ENCODE results near the gene CLEC1A. TPM values are rescaled to one million over a fixed set of nuclear protein-coding genes. Genes with fewer than 3 reads are reported as not detected.

Gene CLEC1A
- total and polyA plus RNA-seq, 10 donors, result 1.5 to 12.4 (median 7.4) TPM

DNA sequence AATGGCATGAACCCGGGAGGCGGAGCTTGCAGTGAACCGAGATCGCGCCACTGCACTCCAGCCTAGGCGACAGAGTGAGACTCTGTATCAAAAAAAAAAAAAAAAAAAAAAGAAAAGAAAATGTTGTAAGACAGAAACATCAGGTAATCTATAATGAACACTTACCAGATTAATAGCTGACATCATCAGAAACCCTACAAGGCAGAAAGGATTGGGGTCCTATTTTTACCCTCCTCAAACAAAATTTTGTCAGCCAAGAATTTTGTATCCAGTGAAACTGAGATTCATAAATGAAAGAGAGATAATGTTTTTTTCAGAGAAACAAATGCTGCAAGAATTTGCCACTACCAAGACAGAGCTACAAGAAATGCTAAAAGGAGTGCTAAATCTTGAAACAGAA, 14.1 kb downstream of the CLEC1A start:
- DNase-seq, result no peak
- Histone ChIP-seq H3K9me3 (peaks cover 0 to 22% (median 16%) of the 10 kb centered on the region in 8 donors), H3K27me3 (replicated peaks in 1 of 7) (peaks cover 0 to 6% (median 0%) of the 10 kb centered on the region in 7 donors), H3K4me3 (no peak overlapping the region), H3K36me3 (peaks cover 0 to 4% (median 0%) of the 10 kb centered on the region in 6 donors), H3K27ac (no peak overlapping the region), H3K4me1 (peaks cover 0 to 29% (median 5%) of the 10 kb centered on the region in 6 donors)
- WGBS, 5 donors, result 80 to 95% (median 90%) methylated on average over 5 to 6 of the region's 6 CpGs
- no peak for TF ChIP-seq POLR2AphosphoS5 (IDR thresholded peaks at IDR 0.05)
- no peak for TF ChIP-seq POLR2A (IDR thresholded peaks at IDR 0.05)
- intact Hi-C loops (cut with DNase I; ENCODE audit: low total_unique reads), result no loop called here

DNA sequence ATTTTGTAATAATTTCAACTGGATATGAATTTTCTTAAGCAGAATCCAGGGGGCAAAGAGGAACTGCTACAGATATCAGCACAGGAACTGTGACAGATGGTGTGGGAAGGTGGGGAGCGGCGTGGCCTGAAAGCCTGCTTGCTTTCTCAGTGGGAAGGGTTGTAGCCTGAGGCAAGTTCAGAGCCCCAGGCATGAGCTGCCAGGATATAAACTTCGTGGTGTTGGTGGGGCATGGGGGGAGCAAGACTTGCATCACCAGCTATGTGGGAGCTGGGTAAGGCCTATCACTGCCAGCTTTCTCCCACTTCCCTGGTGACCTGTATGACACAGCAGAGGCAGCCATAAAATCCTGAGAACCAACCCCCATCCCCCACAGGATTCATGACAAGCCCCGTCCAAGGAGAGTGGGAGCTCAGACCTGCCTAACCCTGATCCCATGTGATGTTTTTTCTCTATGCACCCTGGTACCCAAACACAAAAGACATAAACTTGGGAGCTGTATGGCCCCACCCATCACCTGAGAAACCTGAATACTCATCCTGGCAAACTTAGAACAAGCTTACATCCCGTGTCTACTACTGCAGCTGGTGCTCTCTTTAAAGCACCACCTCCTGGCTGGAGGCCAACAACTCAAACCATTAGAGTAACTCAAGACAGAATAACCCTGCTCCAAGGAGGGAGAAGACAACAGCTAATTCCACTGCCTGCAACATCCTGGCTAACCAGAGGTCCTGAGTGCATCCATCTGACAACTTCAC, 16.5 kb downstream of the CLEC1A start:
- peaks cover 0 to 22% (median 16%) of the 10 kb centered on the region in 8 donors for H3K9me3 ChIP-seq
- peaks cover 0 to 6% (median 0%) of the 10 kb centered on the region in 7 donors for H3K27me3 ChIP-seq (replicated peaks in 1 of 7)
- intact Hi-C loops (cut with DNase I; ENCODE audit: low total_unique reads), result no loop called here
- no peak overlapping the region for H3K4me3 ChIP-seq
- H3K27ac ChIP-seq, result no peak overlapping the region
- H3K4me1 ChIP-seq, result peaks cover 0 to 15% (median 0%) of the 10 kb centered on the region in 6 donors
- TF ChIP-seq POLR2AphosphoS5 (IDR thresholded peaks at IDR 0.05) (no peak), POLR2A (IDR thresholded peaks at IDR 0.05) (no peak)
- TF ChIP-seq, protein P1, sequence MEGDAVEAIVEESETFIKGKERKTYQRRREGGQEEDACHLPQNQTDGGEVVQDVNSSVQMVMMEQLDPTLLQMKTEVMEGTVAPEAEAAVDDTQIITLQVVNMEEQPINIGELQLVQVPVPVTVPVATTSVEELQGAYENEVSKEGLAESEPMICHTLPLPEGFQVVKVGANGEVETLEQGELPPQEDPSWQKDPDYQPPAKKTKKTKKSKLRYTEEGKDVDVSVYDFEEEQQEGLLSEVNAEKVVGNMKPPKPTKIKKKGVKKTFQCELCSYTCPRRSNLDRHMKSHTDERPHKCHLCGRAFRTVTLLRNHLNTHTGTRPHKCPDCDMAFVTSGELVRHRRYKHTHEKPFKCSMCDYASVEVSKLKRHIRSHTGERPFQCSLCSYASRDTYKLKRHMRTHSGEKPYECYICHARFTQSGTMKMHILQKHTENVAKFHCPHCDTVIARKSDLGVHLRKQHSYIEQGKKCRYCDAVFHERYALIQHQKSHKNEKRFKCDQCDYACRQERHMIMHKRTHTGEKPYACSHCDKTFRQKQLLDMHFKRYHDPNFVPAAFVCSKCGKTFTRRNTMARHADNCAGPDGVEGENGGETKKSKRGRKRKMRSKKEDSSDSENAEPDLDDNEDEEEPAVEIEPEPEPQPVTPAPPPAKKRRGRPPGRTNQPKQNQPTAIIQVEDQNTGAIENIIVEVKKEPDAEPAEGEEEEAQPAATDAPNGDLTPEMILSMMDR (IDR thresholded peaks at IDR 0.05 in 8 of 11, conservative IDR thresholded peaks at IDR 0.05 in 3 of 11), result no peak
- no peak for DNase-seq
- H3K36me3 ChIP-seq, result peaks cover 0 to 10% (median 0%) of the 10 kb centered on the region in 6 donors
- WGBS, 5 donors, result 43 to 63% (median 54%) methylated on average over 5 of the region's 5 CpGs

DNA sequence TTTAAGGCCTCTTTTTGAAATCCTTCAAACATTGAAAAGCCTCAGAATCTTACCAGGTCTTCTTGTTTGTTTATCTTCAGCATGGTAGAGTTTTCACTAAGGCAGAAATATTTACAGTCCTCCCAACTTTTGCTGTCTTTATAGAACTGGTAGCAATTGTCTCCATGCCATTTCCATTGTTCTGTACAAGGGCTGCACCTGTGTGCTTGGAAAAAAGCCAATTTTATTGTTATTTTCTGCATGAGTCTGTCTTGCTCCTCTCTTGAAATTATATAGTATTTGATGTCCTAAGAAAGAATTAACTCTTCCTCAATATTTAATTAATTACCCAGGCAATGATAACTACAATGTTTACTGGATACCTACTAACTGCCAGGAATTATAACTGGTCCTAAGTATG, 23.3 kb downstream of the CLEC1A start:
- Histone ChIP-seq H3K27ac (no peak overlapping the region), H3K4me3 (no peak overlapping the region), H3K4me1 (peaks cover 0 to 11% (median 0%) of the 10 kb centered on the region in 6 donors), H3K36me3 (peaks cover 0 to 27% (median 0%) of the 10 kb centered on the region in 6 donors), H3K27me3 (replicated peaks in 1 of 7) (no peaks in the 10 kb centered on the region), H3K9me3 (no peaks in the 10 kb centered on the region)
- no peak for DNase-seq
- no peak for TF ChIP-seq POLR2AphosphoS5 (IDR thresholded peaks at IDR 0.05)
- TF ChIP-seq POLR2A (IDR thresholded peaks at IDR 0.05), result no peak
- TF ChIP-seq, protein P1 (IDR thresholded peaks at IDR 0.05 in 8 of 11, conservative IDR thresholded peaks at IDR 0.05 in 3 of 11), result no peak
- intact Hi-C loops (cut with DNase I; ENCODE audit: low total_unique reads), result no loop called here

DNA sequence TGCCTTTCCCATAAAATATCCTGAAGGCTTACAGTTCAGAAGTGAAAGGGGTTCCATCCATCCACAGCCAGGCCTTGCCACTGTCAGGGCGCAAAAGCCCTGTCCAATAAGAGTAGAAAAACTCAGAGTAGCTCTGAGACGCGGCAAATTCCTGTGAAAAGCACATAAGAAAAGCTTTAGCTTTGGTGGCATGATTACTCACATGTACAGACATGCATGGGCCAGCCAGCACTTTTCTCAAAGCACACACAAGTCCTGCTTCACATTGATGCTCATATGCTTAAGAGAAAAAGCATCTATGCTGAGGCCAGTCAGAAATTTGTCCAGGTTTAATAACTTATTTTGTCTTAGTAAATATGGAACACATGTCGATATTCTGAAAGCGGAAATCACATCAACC, 25.5 kb downstream of the CLEC1A start:
- DNase-seq, result no peak
- Histone ChIP-seq H3K9me3 (no peaks in the 10 kb centered on the region), H3K36me3 (peaks cover 0 to 18% (median 0%) of the 10 kb centered on the region in 6 donors), H3K4me1 (peaks cover 6 to 26% (median 16%) of the 10 kb centered on the region in 6 donors), H3K27ac (no peak overlapping the region), H3K4me3 (no peak overlapping the region), H3K27me3 (replicated peaks in 1 of 7) (no peaks in the 10 kb centered on the region)
- intact Hi-C loops (cut with DNase I; ENCODE audit: low total_unique reads), result no loop called here
- 92 to 97% (median 96%) methylated on average over 5 of the region's 5 CpGs for WGBS, 5 donors
- TF ChIP-seq POLR2AphosphoS5 (IDR thresholded peaks at IDR 0.05), result no peak
- TF ChIP-seq POLR2A (IDR thresholded peaks at IDR 0.05), result no peak
- TF ChIP-seq, protein P1 (IDR thresholded peaks at IDR 0.05 in 8 of 11, conservative IDR thresholded peaks at IDR 0.05 in 3 of 11), result no peak

Data from spleen (tissue), 11 donors.